ENCODE data around the gene ANKRD23.
A peak's percentile ranks its signal among the peaks of the same experiment; 100 is the strongest.
"Not testable (repeated sequence)": the region's sequence is repeated elsewhere in the genome, so short reads cannot be mapped to it uniquely, and the experiment has no call there.

ANKRD23 gene

GRCh38 chr2:96863056-96863455 is 19.2 kb upstream of the ANKRD23 start:
- FAIRE-seq, result not testable (repeated sequence)

- no peak for FAIRE-seq
These were observed 17.3 kb upstream of the ANKRD23 start for GRCh38 chr2:96861074-96861473.

- no peak for FAIRE-seq
These were observed 16.5 kb upstream of the ANKRD23 start for GRCh38 chr2:96860065-96861029.

GRCh38 chr2:96859681-96860064 is 15.9 kb upstream of the ANKRD23 start:
- FAIRE-seq, result no peak

- no peak for FAIRE-seq
These were observed 15.4 kb upstream of the ANKRD23 start for GRCh38 chr2:96859099-96859649.

GRCh38 chr2:96857667-96858372 is 14.0 kb upstream of the ANKRD23 start, which contains the start of gene ANKRD39:
Gene ANKRD39, minus strand, starts transcription at chr2:96858016. Its CDS starts 29 bp downstream, at chr2:96857987.
- FAIRE-seq, result peak; percentile 59

GRCh38 chr2:96856776-96857666 is 13.2 kb upstream of the ANKRD23 start:
- FAIRE-seq, result no peak

- no peak for FAIRE-seq
These were observed 9.5 kb upstream of the ANKRD23 start for GRCh38 chr2:96853321-96853720.

GRCh38 chr2:96852667-96853066 is 8.8 kb upstream of the ANKRD23 start:
- FAIRE-seq, result no peak

GRCh38 chr2:96848264-96848663 is 4.4 kb upstream of the ANKRD23 start:
- no peak for FAIRE-seq

- no peak for FAIRE-seq
These were observed 3.8 kb upstream of the ANKRD23 start for GRCh38 chr2:96847586-96847985.

GRCh38 chr2:96846825-96847224 is 3.0 kb upstream of the ANKRD23 start:
- FAIRE-seq, result no peak

GRCh38 chr2:96844405-96844808 is 586 bp upstream of the ANKRD23 start:
- FAIRE-seq, result no peak

- FAIRE-seq, result no peak
These were observed 1.2 kb downstream of the ANKRD23 start for GRCh38 chr2:96842600-96842999.

- no peak for FAIRE-seq
These were observed 1.9 kb downstream of the ANKRD23 start for GRCh38 chr2:96841701-96842495.

GRCh38 chr2:96839875-96840850 is 3.7 kb downstream of the ANKRD23 start:
- no peak for FAIRE-seq

- no peak for FAIRE-seq
These were observed 4.4 kb downstream of the ANKRD23 start for GRCh38 chr2:96839293-96839874.

GRCh38 chr2:96838345-96839292 is 5.2 kb downstream of the ANKRD23 start:
- FAIRE-seq, result no peak

- FAIRE-seq, result no peak
These were observed 6.2 kb downstream of the ANKRD23 start for GRCh38 chr2:96837575-96837974.
